Activated naive CD8-positive, alpha-beta T cell (primary cell): ENCODE data around the gene PCDH15.

Experiments
- H3K27ac Mint-ChIP-seq: one replicate; pipeline ENCODE4 v1.8.0; 2021; ENCODE audit warnings: mixed read lengths
- H3K27me3 Mint-ChIP-seq: one replicate; pipeline ENCODE4 v1.8.0; 2021; ENCODE audit warnings: mixed read lengths
- H3K36me3 Mint-ChIP-seq: one replicate; pipeline ENCODE4 v1.8.0; 2021; ENCODE audit warnings: mixed read lengths
- H3K4me1 Mint-ChIP-seq: one replicate; pipeline ENCODE4 v1.8.0; 2021; ENCODE audit warnings: low read depth, mixed read lengths
- H3K4me3 Mint-ChIP-seq: one replicate; pipeline ENCODE4 v1.8.0; 2021; ENCODE audit warnings: mild to moderate bottlenecking, mixed read lengths
- H3K9me3 Mint-ChIP-seq: one replicate; pipeline ENCODE4 v1.8.0; 2021; ENCODE audit warnings: low read depth, mixed read lengths

The PCDH15 gene

GRCh38 chr10:53841483-53842145 lies 959.4 kb downstream of the PCDH15 start:
- no peak overlapping the region for H3K27ac Mint-ChIP-seq
- no peak overlapping the region for H3K4me3 Mint-ChIP-seq
- no peaks in the 10 kb centered on the region for H3K9me3 Mint-ChIP-seq
- H3K4me1 Mint-ChIP-seq = no peaks in the 10 kb centered on the region
- H3K36me3 Mint-ChIP-seq = no peaks in the 10 kb centered on the region
- no peaks in the 10 kb centered on the region for H3K27me3 Mint-ChIP-seq

- Mint-ChIP-seq H3K27me3 (no peaks in the 10 kb centered on the region), H3K4me1 (no peaks in the 10 kb centered on the region), H3K27ac (no peak overlapping the region), H3K4me3 (no peak overlapping the region), H3K36me3 (no peaks in the 10 kb centered on the region), H3K9me3 (no peaks in the 10 kb centered on the region)
Observed at GRCh38 chr10:53840653-53841052, 960.4 kb downstream of the PCDH15 start.

- no peak overlapping the region for H3K27ac Mint-ChIP-seq
- no peaks in the 10 kb centered on the region for H3K4me1 Mint-ChIP-seq
- no peaks in the 10 kb centered on the region for H3K36me3 Mint-ChIP-seq
- no peak overlapping the region for H3K4me3 Mint-ChIP-seq
- no peaks in the 10 kb centered on the region for H3K27me3 Mint-ChIP-seq
- no peaks in the 10 kb centered on the region for H3K9me3 Mint-ChIP-seq
Observed at GRCh38 chr10:53839440-53840039, 961.5 kb downstream of the PCDH15 start.

- no peaks in the 10 kb centered on the region for H3K27me3 Mint-ChIP-seq
- no peak overlapping the region for H3K4me3 Mint-ChIP-seq
- H3K27ac Mint-ChIP-seq = no peak overlapping the region
- no peaks in the 10 kb centered on the region for H3K9me3 Mint-ChIP-seq
- no peaks in the 10 kb centered on the region for H3K36me3 Mint-ChIP-seq
- H3K4me1 Mint-ChIP-seq = no peaks in the 10 kb centered on the region
Observed at GRCh38 chr10:53836638-53837037, 964.4 kb downstream of the PCDH15 start.

- Mint-ChIP-seq H3K9me3 (no peaks in the 10 kb centered on the region), H3K27me3 (no peaks in the 10 kb centered on the region), H3K4me3 (no peak overlapping the region)
Observed at GRCh38 chr10:53833908-53834307, 967.1 kb downstream of the PCDH15 start.

GRCh38 chr10:53827261-53827660 lies 973.8 kb downstream of the PCDH15 start:
- Mint-ChIP-seq H3K27me3 (no peaks in the 10 kb centered on the region), H3K4me1 (no peaks in the 10 kb centered on the region), H3K36me3 (no peaks in the 10 kb centered on the region), H3K9me3 (no peaks in the 10 kb centered on the region), H3K4me3 (no peak overlapping the region), H3K27ac (no peak overlapping the region)

More at GRCh38 chr10:53833908-53834307, 967.1 kb downstream of the PCDH15 start:
- Mint-ChIP-seq H3K4me1 (no peaks in the 10 kb centered on the region), H3K36me3 (no peaks in the 10 kb centered on the region), H3K27ac (no peak overlapping the region)

- Mint-ChIP-seq H3K36me3 (no peaks in the 10 kb centered on the region), H3K4me3 (no peak overlapping the region), H3K27me3 (no peaks in the 10 kb centered on the region), H3K27ac (no peak overlapping the region), H3K9me3 (peaks cover 10% of the 10 kb centered on the region), H3K4me1 (no peaks in the 10 kb centered on the region)
Observed at GRCh38 chr10:53808677-53809372, 992.2 kb downstream of the PCDH15 start.

- H3K36me3 Mint-ChIP-seq = no peaks in the 10 kb centered on the region
- no peak overlapping the region for H3K4me3 Mint-ChIP-seq
- no peak overlapping the region for H3K27ac Mint-ChIP-seq
- no peaks in the 10 kb centered on the region for H3K4me1 Mint-ChIP-seq
- peaks cover 16% of the 10 kb centered on the region for H3K9me3 Mint-ChIP-seq
- no peaks in the 10 kb centered on the region for H3K27me3 Mint-ChIP-seq
Observed at GRCh38 chr10:53786236-53786900, 1014.7 kb downstream of the PCDH15 start.

GRCh38 chr10:53771701-53772100 lies 1029.3 kb downstream of the PCDH15 start:
- no peak overlapping the region for H3K27ac Mint-ChIP-seq
- peaks cover 10% of the 10 kb centered on the region for H3K9me3 Mint-ChIP-seq
- no peaks in the 10 kb centered on the region for H3K27me3 Mint-ChIP-seq
- no peaks in the 10 kb centered on the region for H3K36me3 Mint-ChIP-seq
- H3K4me3 Mint-ChIP-seq = no peak overlapping the region
- no peaks in the 10 kb centered on the region for H3K4me1 Mint-ChIP-seq

GRCh38 chr10:53770903-53771302 lies 1030.1 kb downstream of the PCDH15 start:
- Mint-ChIP-seq H3K9me3 (peaks cover 6% of the 10 kb centered on the region), H3K27ac (no peak overlapping the region), H3K27me3 (no peaks in the 10 kb centered on the region), H3K36me3 (no peaks in the 10 kb centered on the region), H3K4me1 (no peaks in the 10 kb centered on the region), H3K4me3 (no peak overlapping the region)

- no peaks in the 10 kb centered on the region for H3K4me1 Mint-ChIP-seq
- no peak overlapping the region for H3K4me3 Mint-ChIP-seq
- no peak overlapping the region for H3K27ac Mint-ChIP-seq
- no peaks in the 10 kb centered on the region for H3K36me3 Mint-ChIP-seq
- no peaks in the 10 kb centered on the region for H3K27me3 Mint-ChIP-seq
- no peaks in the 10 kb centered on the region for H3K9me3 Mint-ChIP-seq
Observed at GRCh38 chr10:53765311-53765710, 1035.7 kb downstream of the PCDH15 start.

GRCh38 chr10:53754596-53755250 lies 1046.3 kb downstream of the PCDH15 start:
- Mint-ChIP-seq H3K4me1 (no peaks in the 10 kb centered on the region), H3K27ac (no peak overlapping the region), H3K27me3 (no peaks in the 10 kb centered on the region), H3K9me3 (peaks cover 14% of the 10 kb centered on the region), H3K4me3 (no peak overlapping the region), H3K36me3 (no peaks in the 10 kb centered on the region)
